ENCODE measurements around the gene SERPINA10. TPM values are rescaled to one million over a fixed set of nuclear protein-coding genes. Genes with fewer than 3 reads are reported as not detected.

SERPINA10 gene
- total and polyA plus RNA-seq, 2 of the 13 experiments (the other 11 are each of a cell fraction or from before 2014, with no cell fraction given) = 20.1 to 20.2 TPM

- TF ChIP-seq SP2 (CRISPR knock-in tag; IDR thresholded peaks at IDR 0.05) (no peak; the same call in 1 of the 2 replicates), AKNA (CRISPR knock-in tag; IDR thresholded peaks at IDR 0.05; ENCODE audit: borderline replicate concordance) (no peak), ZIK1 (CRISPR knock-in tag; IDR thresholded peaks at IDR 0.05; ENCODE audit: borderline replicate concordance, low read depth) (no peak), DRAP1 (CRISPR knock-in tag; IDR thresholded peaks at IDR 0.05) (peak; percentile 92), SP5 (CRISPR knock-in tag; IDR thresholded peaks at IDR 0.05; ENCODE audit: borderline replicate concordance, low read depth) (peak; percentile 72; the same call in 1 of the 2 replicates), ETV5 (CRISPR knock-in tag; IDR thresholded peaks at IDR 0.05; ENCODE audit: borderline replicate concordance) (peak; percentile 43; the same call in 1 of the 2 replicates), PTBP1 (IDR thresholded peaks at IDR 0.05; ENCODE audit: low read depth, low read length, poor library complexity, severe bottlenecking) (no peak), ZNF7 (CRISPR knock-in tag; IDR thresholded peaks at IDR 0.05) (no peak), SNAPC2 (CRISPR knock-in tag; IDR thresholded peaks at IDR 0.05) (no peak), KLF13 (CRISPR knock-in tag; IDR thresholded peaks at IDR 0.05) (no peak), ZNF256 (CRISPR knock-in tag; conservative IDR thresholded peaks at IDR 0.05) (no peak), ZMAT3 (CRISPR knock-in tag; conservative IDR thresholded peaks at IDR 0.05) (no peak), ZNF552 (CRISPR knock-in tag; IDR thresholded peaks at IDR 0.05; ENCODE audit: borderline replicate concordance) (no peak), KDM1A (CRISPR knock-in tag; IDR thresholded peaks at IDR 0.05) (no peak), HOMEZ (CRISPR knock-in tag; IDR thresholded peaks at IDR 0.05; ENCODE audit: low read depth) (peak; percentile 85), KDM5A (IDR thresholded peaks at IDR 0.05; ENCODE audit: borderline replicate concordance, low read length) (no peak), LBX2 (CRISPR knock-in tag; IDR thresholded peaks at IDR 0.05; ENCODE audit: borderline replicate concordance) (no peak), ZNF670 (CRISPR knock-in tag; IDR thresholded peaks at IDR 0.05; ENCODE audit: borderline replicate concordance) (peak; percentile 72; the same call in 1 of the 2 replicates), TMF1 (CRISPR knock-in tag; IDR thresholded peaks at IDR 0.05; ENCODE audit: low read depth) (no peak), DR1 (CRISPR knock-in tag; IDR thresholded peaks at IDR 0.05) (peak; percentile 61), ATAD3A (CRISPR knock-in tag; IDR thresholded peaks at IDR 0.05) (no peak), NBN (conservative IDR thresholded peaks at IDR 0.05) (no peak), NKX3-1 (CRISPR knock-in tag; IDR thresholded peaks at IDR 0.05) (peak; percentile 44; the same call in 1 of the 2 replicates), ZFYVE20 (CRISPR knock-in tag; IDR thresholded peaks at IDR 0.05; ENCODE audit: borderline replicate concordance, low read depth) (no peak), HOXD1 (CRISPR knock-in tag; IDR thresholded peaks at IDR 0.05) (peak; percentile 82)
These were observed at the start of gene SERPINA10 (continued) for GRCh38 chr14:94292872-94293577.

Data from HepG2 (cell line).